HEK293 (cell line): ENCODE data around the gene THAP2.

Experiments
- CTCF ChIA-PET: fragments of 350-600 bp; formaldehyde crosslinking; extraction: SDS; loops from one replicate; lab custom pipeline; 2021; ENCODE audit warnings: antibody characterized with exemption; lab: Yijun Ruan, JAX
- POLR2A ChIA-PET: fragments of 300-600 bp; formaldehyde crosslinking; extraction: SDS; loops from one replicate; lab custom pipeline; 2020; ENCODE audit warnings: antibody characterized with exemption, inconsistent platforms; lab: Yijun Ruan, JAX
- H3K27ac ChIP-seq: fragments of 200-500 bp; sonication (Bioruptor generic); 2 replicates; pipeline ENCODE4 v1.5.1; 2014; ENCODE audit warnings: low read depth, low read length, control low read depth, inconsistent platforms; ENCODE audit errors: extremely low read depth
- H3K36me3 ChIP-seq, 2 experiments: fragments of 200-500 bp in 1 of 2; sonication (Bioruptor generic) in 1 of 2; 1 replicate in 1 of 2; 2 replicates in 1 of 2; pipeline ENCODE4 v1.5.1; 2014 to 2017; ENCODE audit warnings: inconsistent platforms in 2 of 2, low read length in 2 of 2; ENCODE audit not compliant: control insufficient read depth in 2 of 2, insufficient read depth in 1 of 2
- H3K4me1 ChIP-seq: fragments of 200-500 bp; sonication (Bioruptor generic); 2 replicates; pipeline ENCODE4 v1.5.1; 2014; ENCODE audit warnings: mild to moderate bottlenecking, low read length, inconsistent platforms; ENCODE audit not compliant: control insufficient read depth, insufficient read depth
- H3K4me3 ChIP-seq: 2 replicates; pipeline ENCODE4 v1.5.1; 2011; ENCODE audit warnings: low read depth, mild to moderate bottlenecking, control low read depth, low read length, moderate library complexity
- H3K9me3 ChIP-seq: fragments of 200-500 bp; sonication (Bioruptor generic); 2 replicates; pipeline ENCODE4 v1.5.1; 2014; ENCODE audit warnings: low read depth, low read length, inconsistent platforms; ENCODE audit not compliant: control insufficient read depth, insufficient read depth
- EGR2 ChIP-seq: fragments of 450-650 bp; formaldehyde crosslinking; IDR thresholded peaks from 2 replicates; pipeline ENCODE4 v1.5.1; 2016; ENCODE audit warnings: low read depth, missing biosample characterization, missing genetic modification characterization
- MYNN ChIP-seq: fragments of 450-650 bp; formaldehyde crosslinking; IDR thresholded peaks from 2 replicates; pipeline ENCODE4 v1.5.1; 2016; ENCODE audit warnings: missing biosample characterization, missing genetic modification characterization, borderline replicate concordance
- PRDM6 ChIP-seq: fragments of 450-650 bp; formaldehyde crosslinking; IDR thresholded peaks from 2 replicates; pipeline ENCODE4 v1.5.1; 2017; ENCODE audit warnings: missing biosample characterization, missing genetic modification characterization
- REST ChIP-seq: fragments of 450-650 bp; formaldehyde crosslinking; IDR thresholded peaks from 2 replicates; pipeline ENCODE4 v1.5.1; 2016; ENCODE audit warnings: missing biosample characterization, missing genetic modification characterization
- WT1 ChIP-seq: fragments of 450-650 bp; formaldehyde crosslinking; IDR thresholded peaks from 2 replicates; pipeline ENCODE4 v1.5.1; 2016; ENCODE audit warnings: missing biosample characterization, missing genetic modification characterization
- ZBTB10 ChIP-seq: fragments of 450-650 bp; formaldehyde crosslinking; IDR thresholded peaks from 2 replicates; pipeline ENCODE4 v1.5.1; 2016; ENCODE audit warnings: missing biosample characterization, missing genetic modification characterization
- ZBTB17 ChIP-seq: fragments of 450-650 bp; formaldehyde crosslinking; IDR thresholded peaks from 2 replicates; pipeline ENCODE4 v1.5.1; 2016; ENCODE audit warnings: missing biosample characterization, missing genetic modification characterization
- ZNF133 ChIP-seq: fragments of 450-650 bp; formaldehyde crosslinking; IDR thresholded peaks from 2 replicates; pipeline ENCODE4 v1.5.1; 2016; ENCODE audit warnings: missing biosample characterization, missing genetic modification characterization
- ZNF274 ChIP-seq, 2 experiments: fragments of 200-500 bp in 1 of 2; fragments of 450-650 bp in 1 of 2; sonication (Bioruptor generic) in 1 of 2; formaldehyde crosslinking in 1 of 2; IDR thresholded peaks; 2 replicates each; pipeline versions ENCODE4 v1.5.1 to v1.6.1; 2014 to 2016; ENCODE audit warnings: borderline replicate concordance in 1 of 2, inconsistent platforms in 1 of 2, low read length in 1 of 2, missing biosample characterization in 1 of 2, missing genetic modification characterization in 1 of 2
- ZNF292 ChIP-seq: fragments of 450-650 bp; formaldehyde crosslinking; IDR thresholded peaks from 2 replicates; pipeline ENCODE4 v1.5.1; 2016; ENCODE audit warnings: low read depth, missing biosample characterization, missing genetic modification characterization, borderline replicate concordance
- ZNF335 ChIP-seq: fragments of 450-650 bp; formaldehyde crosslinking; conservative IDR thresholded peaks from 2 replicates; pipeline ENCODE4 v1.5.1; 2016; ENCODE audit warnings: missing biosample characterization, missing genetic modification characterization
- ZNF362 ChIP-seq: fragments of 450-650 bp; formaldehyde crosslinking; IDR thresholded peaks from 2 replicates; pipeline ENCODE4 v1.5.1; 2016; ENCODE audit warnings: missing biosample characterization, missing genetic modification characterization
- ZNF394 ChIP-seq: fragments of 450-650 bp; formaldehyde crosslinking; IDR thresholded peaks from 2 replicates; pipeline ENCODE4 v1.5.1; 2016; ENCODE audit warnings: missing biosample characterization, missing genetic modification characterization, mild to moderate bottlenecking, moderate library complexity, borderline replicate concordance
- ZNF580 ChIP-seq: fragments of 450-650 bp; formaldehyde crosslinking; IDR thresholded peaks from 2 replicates; pipeline ENCODE4 v1.5.1; 2016; ENCODE audit warnings: missing biosample characterization, missing genetic modification characterization
- ZNF600 ChIP-seq: fragments of 450-650 bp; formaldehyde crosslinking; IDR thresholded peaks from 2 replicates; pipeline ENCODE4 v1.5.1; 2016; ENCODE audit warnings: missing biosample characterization, missing genetic modification characterization
- ZNF610 ChIP-seq: fragments of 450-650 bp; formaldehyde crosslinking; IDR thresholded peaks from 2 replicates; pipeline ENCODE4 v1.5.1; 2016; ENCODE audit warnings: missing biosample characterization, missing genetic modification characterization, borderline replicate concordance
- ZNF701 ChIP-seq: fragments of 450-650 bp; formaldehyde crosslinking; IDR thresholded peaks from 2 replicates; pipeline ENCODE4 v1.5.1; 2016; ENCODE audit warnings: missing biosample characterization, missing genetic modification characterization
- ZNF768 ChIP-seq: fragments of 450-650 bp; formaldehyde crosslinking; IDR thresholded peaks from 2 replicates; pipeline ENCODE4 v1.5.1; 2018; ENCODE audit warnings: missing biosample characterization, mild to moderate bottlenecking, missing genetic modification characterization
- ZNF843 ChIP-seq: fragments of 450-650 bp; formaldehyde crosslinking; IDR thresholded peaks from 2 replicates; pipeline ENCODE4 v1.5.1; 2016; ENCODE audit warnings: missing biosample characterization, missing genetic modification characterization

THAP2 gene

GRCh38 chr12:71685312-71685906, 21.3 kb downstream of the THAP2 start:
- 0 out of 2 replicates have a peak, but pooled peaks have one; percentile 5 for TF ChIP-seq ZNF843 (tag by site-specific recombination)
- no peak for TF ChIP-seq ZNF292
- TF ChIP-seq EGR2 (tag by site-specific recombination) = 0 out of 2 replicates have a peak, but pooled peaks have one; percentile 23
- TF ChIP-seq WT1 (tag by site-specific recombination) = 0 out of 2 replicates have a peak, but pooled peaks have one; percentile 13
- 0 out of 2 replicates have a peak, but pooled peaks have one; percentile 4 for TF ChIP-seq ZBTB10
- TF ChIP-seq ZNF362 (tag by site-specific recombination) = no peak; the same call in 1 of the 2 replicates
- TF ChIP-seq PRDM6 = no peak
- TF ChIP-seq ZNF133 (tag by site-specific recombination) = no peak
- TF ChIP-seq ZBTB17 (tag by site-specific recombination) = peak; percentile 68
- TF ChIP-seq ZNF610 (tag by site-specific recombination) = 0 out of 2 replicates have a peak, but pooled peaks have one; percentile 15
- no peak for TF ChIP-seq ZNF274 (IDR thresholded peaks at IDR 0.05; ENCODE audit: low read length)
- no peak for TF ChIP-seq ZNF274 (tag by site-specific recombination; IDR thresholded peaks at IDR 0.05; ENCODE audit: borderline replicate concordance)
- peak; percentile 64 for TF ChIP-seq ZNF600 (tag by site-specific recombination)
- no peak for TF ChIP-seq MYNN
- 0 out of 2 replicates have a peak, but pooled peaks have one; percentile 23 for TF ChIP-seq REST (tag by site-specific recombination)
- TF ChIP-seq ZNF580 (tag by site-specific recombination) = peak; percentile 81; the same call in 1 of the 2 replicates
- peak; percentile 92 for TF ChIP-seq ZNF394 (tag by site-specific recombination)
- no peak for TF ChIP-seq ZNF701
- peak; percentile 78 for TF ChIP-seq ZNF335 (tag by site-specific recombination)
- 0 out of 2 replicates have a peak, but pooled peaks have one; percentile 2 for TF ChIP-seq ZNF768 (tag by site-specific recombination)
- Histone ChIP-seq H3K36me3 (peaks cover 2 to 5% of the 10 kb centered on the region in 2 experiments; a peak in 2 of 3 replicates), H3K4me3 (peak overlapping the region; percentile 97), H3K27ac (peak overlapping the region; percentile 83; the same call in 1 of the 2 replicates), H3K4me1 (no peaks in the 10 kb centered on the region), H3K9me3 (no peaks in the 10 kb centered on the region)
- CTCF ChIA-PET = interaction anchor here (0.8 to 4.1 kb wide), 5 partner anchors 10 to 332 kb away, joined by 3 to 17 read pairs (median 3); no protein-coding TSS in a partner anchor
- POLR2A ChIA-PET = interaction anchor here (1.3 to 5.1 kb wide), 10 partner anchors 8 to 69 kb away, joined by 4 to 90 read pairs (median 8); partner anchors contain the start of genes RAB21, THAP2 and ZFC3H1
